Nephron progenitor cell (in vitro differentiated cells): ENCODE data around the gene DHCR24.

Experiments used
- DNase-seq: peaks from one replicate; pipeline ENCODE4 v3.0.0; 2021
- H3K27ac Mint-ChIP-seq: 2 replicates; pipeline ENCODE4 v1.8.0; 2021; ENCODE audit warnings: mild to moderate bottlenecking, moderate library complexity, mixed read lengths
- H3K27me3 Mint-ChIP-seq: 2 replicates; pipeline ENCODE4 v1.8.0; 2021; ENCODE audit warnings: mild to moderate bottlenecking, low read depth, mixed read lengths; ENCODE audit not compliant: poor library complexity
- H3K36me3 Mint-ChIP-seq: 2 replicates; pipeline ENCODE4 v1.8.0; 2021; ENCODE audit warnings: low read depth, mixed read lengths
- H3K4me1 Mint-ChIP-seq: 2 replicates; pipeline ENCODE4 v1.8.0; 2021; ENCODE audit warnings: mixed read lengths
- H3K4me3 Mint-ChIP-seq: 2 replicates; pipeline ENCODE4 v1.8.0; 2021; ENCODE audit warnings: mild to moderate bottlenecking, moderate library complexity, mixed read lengths
- H3K9me3 Mint-ChIP-seq: 2 replicates; pipeline ENCODE4 v1.8.0; 2021; ENCODE audit warnings: mild to moderate bottlenecking, moderate library complexity, mixed read lengths
- CTCF ChIP-seq: fragments of 200-600 bp; sonication (generic); IDR thresholded peaks from 2 replicates; pipeline ENCODE4 v1.5.0; 2021; ENCODE audit warnings: antibody characterized with exemption

The DHCR24 gene

GRCh38 chr1:54804471-54805132 is 82.4 kb downstream of the DHCR24 start:
- Mint-ChIP-seq H3K27ac (no peak overlapping the region), H3K9me3 (no peaks in the 10 kb centered on the region), H3K27me3 (peaks cover 37% of the 10 kb centered on the region), H3K36me3 (no peaks in the 10 kb centered on the region), H3K4me1 (peaks cover 17% of the 10 kb centered on the region), H3K4me3 (no peak overlapping the region)
- no peak for TF ChIP-seq CTCF
- DNase-seq = no peak

- Mint-ChIP-seq H3K4me3 (no peak overlapping the region), H3K27me3 (peaks cover 41% of the 10 kb centered on the region)
Observed at GRCh38 chr1:54803761-54804470, 83.1 kb downstream of the DHCR24 start.

GRCh38 chr1:54800899-54801759 is 85.9 kb downstream of the DHCR24 start, which contains the start of gene TTC22:
TTC22 (minus strand) TSS chr1:54801323; CDS start chr1:54801163, 160 bp downstream.
- peaks cover 47% of the 10 kb centered on the region for H3K27me3 Mint-ChIP-seq
- H3K4me3 Mint-ChIP-seq = peak within 1 kb of the TSS; percentile 57
- H3K9me3 Mint-ChIP-seq = no peaks in the 10 kb centered on the region
- no peaks in the 10 kb centered on the region for H3K36me3 Mint-ChIP-seq
- H3K27ac Mint-ChIP-seq = no peak within 1 kb of the TSS
- peaks cover 18% of the 10 kb centered on the region for H3K4me1 Mint-ChIP-seq
- DNase-seq = peak; percentile 50
- peak; percentile 15 for TF ChIP-seq CTCF

More at GRCh38 chr1:54803761-54804470, 83.1 kb downstream of the DHCR24 start:
- DNase-seq = no peak
- no peaks in the 10 kb centered on the region for H3K9me3 Mint-ChIP-seq
- H3K4me1 Mint-ChIP-seq = peaks cover 22% of the 10 kb centered on the region
- no peak for TF ChIP-seq CTCF
- no peaks in the 10 kb centered on the region for H3K36me3 Mint-ChIP-seq
- H3K27ac Mint-ChIP-seq = no peak overlapping the region

GRCh38 chr1:54800041-54800898 is 86.7 kb downstream of the DHCR24 start:
- H3K9me3 Mint-ChIP-seq = no peaks in the 10 kb centered on the region
- peak overlapping the region; percentile 57 for H3K4me3 Mint-ChIP-seq
- peaks cover 47% of the 10 kb centered on the region for H3K27me3 Mint-ChIP-seq
- no peak overlapping the region for H3K27ac Mint-ChIP-seq
- no peak for DNase-seq
- TF ChIP-seq CTCF = no peak
- no peaks in the 10 kb centered on the region for H3K36me3 Mint-ChIP-seq
- peaks cover 20% of the 10 kb centered on the region for H3K4me1 Mint-ChIP-seq
